GM11168 (cell line): ENCODE data around the gene TEKT5.
"Not testable (repeated sequence)": the region's sequence is repeated elsewhere in the genome, so short reads cannot be mapped to it uniquely, and the experiment has no call there.

Source experiments
- in situ Hi-C: fragments of 300-500 bp; cut with MboI; formaldehyde crosslinking; loops from one replicate; pipeline ENCODE4 v1.12.0; 2022; ENCODE audit warnings: low sequenced_read_pairs; ENCODE audit not compliant: unreplicated experiment

TEKT5 gene

DNA sequence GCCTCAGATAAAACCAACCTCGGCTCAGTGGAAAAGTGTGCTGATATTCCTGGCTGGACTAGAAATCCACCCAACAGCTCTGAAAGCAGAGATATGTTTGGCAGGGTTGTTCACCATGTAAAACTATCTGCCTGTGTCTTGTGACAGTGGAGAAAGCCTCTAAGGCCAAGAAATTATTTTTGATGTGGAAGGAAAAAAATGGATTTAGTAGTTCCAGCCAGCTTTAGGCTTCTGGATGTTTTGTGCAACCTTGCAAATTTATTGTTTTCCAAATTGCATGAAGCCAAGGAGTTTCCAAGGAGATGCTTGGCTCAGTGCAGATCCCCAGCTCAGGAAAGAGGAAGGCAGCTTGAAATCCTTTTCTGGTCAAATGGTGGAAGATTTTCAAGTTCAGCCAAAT lies 31.6 kb downstream of the TEKT5 start:
- in situ Hi-C loops = no loop called here

- in situ Hi-C loops = no loop called here
Measured at GRCh38 chr16:10662212-10662611, 32.5 kb downstream of the TEKT5 start.

- in situ Hi-C loops = no loop called here
Measured at GRCh38 chr16:10661737-10662136, 33.0 kb downstream of the TEKT5 start.

DNA sequence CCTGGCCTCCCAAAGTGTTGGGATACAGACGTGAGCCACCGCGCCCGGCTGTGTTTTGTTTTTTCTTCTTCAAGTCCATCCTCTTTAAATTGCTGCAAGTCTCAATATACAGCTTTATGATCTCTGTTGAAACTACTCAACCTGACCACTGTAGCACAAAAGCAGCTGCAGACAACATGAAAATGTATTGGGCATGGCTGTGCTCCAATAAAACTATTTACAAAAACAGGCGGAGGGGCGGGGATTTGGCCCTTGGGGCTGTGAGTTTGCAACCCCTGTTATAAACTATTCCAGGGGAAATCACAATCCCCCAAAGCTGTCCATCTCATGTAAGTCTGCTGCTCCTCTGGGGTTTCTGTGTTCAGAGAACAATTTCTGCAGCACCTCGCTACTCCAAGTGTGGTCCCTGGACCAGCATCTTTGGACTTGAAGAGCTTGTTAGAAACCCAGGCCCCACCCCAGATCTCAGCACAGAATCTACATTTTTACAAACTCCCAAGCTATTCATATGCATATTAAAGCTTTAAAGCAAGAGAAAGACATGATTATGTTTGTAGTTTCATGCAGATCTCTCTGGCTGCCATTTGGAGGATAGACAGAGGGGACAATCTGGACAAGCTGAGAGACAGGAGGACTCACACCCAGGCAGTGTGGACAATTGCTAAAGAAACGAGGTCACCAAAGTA lies 33.6 kb downstream of the TEKT5 start:
- in situ Hi-C loops = no loop called here

- in situ Hi-C loops = no loop called here
Measured at GRCh38 chr16:10658943-10659342, 35.8 kb downstream of the TEKT5 start.

DNA sequence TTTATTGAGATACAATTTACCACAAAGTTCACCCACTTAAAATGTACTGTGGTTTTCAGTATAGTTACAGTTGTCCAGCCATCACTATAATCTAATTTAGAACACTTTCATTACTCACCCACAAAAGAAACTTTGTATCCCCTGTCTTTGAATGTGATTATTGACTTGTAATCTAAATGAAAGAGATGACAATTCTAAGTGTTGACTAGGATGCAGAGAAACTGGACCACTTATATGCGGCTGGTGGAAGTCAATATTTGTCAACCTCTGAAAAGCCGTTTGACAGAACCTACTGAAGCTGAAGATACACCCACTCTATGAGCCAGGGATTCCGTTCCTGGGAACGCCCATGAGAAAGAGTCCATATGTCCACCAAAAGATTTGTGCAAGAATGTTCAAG lies 36.8 kb downstream of the TEKT5 start:
- in situ Hi-C loops = no loop called here

DNA sequence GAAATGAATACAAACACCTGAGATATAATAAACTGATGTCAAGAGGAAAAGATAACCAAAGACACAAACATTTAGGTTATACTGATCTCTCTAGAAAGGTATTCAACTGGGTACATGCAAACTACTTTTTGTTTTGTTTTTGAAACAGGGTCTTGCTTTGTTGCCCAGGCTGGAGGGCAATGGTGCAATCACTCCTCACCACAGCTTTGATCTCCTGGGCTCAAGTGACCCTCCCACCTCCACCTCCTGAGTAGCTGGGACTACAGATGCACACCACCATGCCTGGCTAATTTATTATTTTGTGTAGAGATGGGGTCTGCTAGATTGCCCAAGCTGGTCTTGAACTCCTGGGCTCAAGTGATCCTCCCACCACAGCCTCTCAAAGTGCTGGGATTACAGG lies 38.1 kb downstream of the TEKT5 start:
- in situ Hi-C loops = no loop called here

GRCh38 chr16:10655415-10655977 lies 39.2 kb downstream of the TEKT5 start:
- in situ Hi-C loops = no loop called here

DNA sequence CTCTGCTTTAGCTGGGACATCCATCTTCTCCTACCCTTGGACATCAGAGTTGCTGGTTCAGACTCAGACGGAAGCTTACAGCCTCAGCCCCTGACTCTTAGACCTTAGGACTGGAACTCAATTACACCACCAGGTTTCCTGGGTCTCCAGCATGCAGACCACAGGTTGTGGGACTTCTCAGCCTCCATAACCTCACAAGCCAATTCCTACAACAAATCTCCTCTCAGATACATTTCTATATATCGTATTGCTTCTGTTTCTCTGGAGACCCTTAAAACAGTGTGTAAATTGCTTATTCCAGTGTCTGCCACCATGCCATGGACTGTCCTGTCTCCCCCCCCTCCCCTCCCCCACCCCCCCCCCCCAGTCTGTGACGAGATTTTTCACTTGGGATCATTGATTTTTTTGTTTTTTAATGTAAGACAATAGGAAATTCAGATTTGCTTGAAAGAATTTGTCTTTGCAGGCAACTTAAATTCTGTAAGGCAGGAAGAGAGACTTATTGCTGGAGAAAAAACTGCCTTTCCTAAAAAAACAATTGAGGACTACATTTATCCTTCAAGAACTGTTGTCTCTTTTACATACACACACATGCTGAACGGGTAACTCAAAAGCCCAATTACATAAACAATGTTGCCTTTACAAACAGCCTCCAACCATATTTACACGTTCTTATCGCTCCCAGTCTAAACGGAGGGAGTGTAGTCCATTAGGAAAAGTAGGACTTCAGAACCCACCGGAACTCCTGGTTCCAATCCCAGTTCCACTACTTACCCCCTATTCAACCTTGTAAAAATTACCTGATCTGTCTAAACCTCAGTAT lies 39.9 kb downstream of the TEKT5 start:
- in situ Hi-C loops = no loop called here

GRCh38 chr16:10652730-10653590 lies 41.8 kb downstream of the TEKT5 start:
- in situ Hi-C loops = no loop called here

- in situ Hi-C loops = not testable (repeated sequence)
Measured at GRCh38 chr16:10649098-10649497, 45.6 kb downstream of the TEKT5 start.

GRCh38 chr16:10647721-10648296 lies 46.9 kb downstream of the TEKT5 start:
- in situ Hi-C loops = no loop called here

DNA sequence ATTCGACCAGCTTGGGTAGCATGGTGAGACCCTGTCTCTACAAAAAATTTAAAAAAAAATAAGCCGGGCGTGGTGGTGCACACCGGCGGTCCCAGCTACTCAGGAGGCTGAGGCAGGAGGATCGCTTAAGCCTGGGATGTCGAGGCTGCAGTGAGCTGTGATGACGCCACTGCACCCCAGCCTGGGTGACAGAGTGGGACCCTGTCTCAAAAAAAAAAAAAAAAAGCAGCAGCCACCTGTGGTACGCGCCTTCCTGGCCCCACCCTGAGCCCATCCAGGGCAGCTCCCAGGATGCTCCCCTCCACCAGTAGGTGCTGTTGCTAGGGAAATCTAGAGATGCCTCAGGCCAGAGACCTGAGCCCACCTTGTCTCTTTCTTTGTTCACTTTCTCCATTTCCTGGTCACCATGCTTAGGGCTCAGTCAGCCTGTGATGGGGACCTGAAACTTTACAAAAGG lies 47.4 kb downstream of the TEKT5 start:
- in situ Hi-C loops = no loop called here

DNA sequence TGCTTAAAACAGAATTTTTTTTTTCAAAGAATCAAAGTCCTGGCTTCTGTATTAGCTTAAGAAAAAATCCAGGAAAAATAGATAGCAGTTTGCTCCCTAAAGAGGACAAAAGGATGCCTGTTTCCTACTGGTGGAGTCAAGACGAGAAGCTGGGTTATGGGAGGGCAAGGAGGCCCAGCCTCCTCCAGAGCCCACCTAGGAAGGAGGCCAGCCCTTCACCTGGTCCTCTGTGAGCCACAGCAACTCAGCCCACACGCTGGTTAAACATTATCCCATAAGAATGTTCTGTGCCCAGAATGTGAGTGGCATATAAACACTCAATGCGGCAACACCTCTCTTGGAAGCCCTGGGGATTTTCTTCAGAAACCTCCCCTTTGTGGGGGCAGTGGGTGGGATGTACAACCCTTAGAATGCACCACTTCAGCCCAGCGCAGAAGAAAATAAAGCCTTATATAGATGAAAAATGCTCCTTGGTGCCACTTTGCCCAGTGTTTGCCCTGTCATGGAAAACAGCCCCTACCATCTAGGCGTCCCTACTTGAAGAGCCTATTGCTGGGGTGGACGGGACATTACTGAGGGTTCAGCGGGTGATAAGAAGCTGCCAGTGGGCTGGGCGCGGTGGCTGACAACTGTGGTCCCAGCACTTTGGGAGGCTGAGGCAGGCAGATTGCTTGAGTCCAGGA lies 48.0 kb downstream of the TEKT5 start:
- in situ Hi-C loops = no loop called here

DNA sequence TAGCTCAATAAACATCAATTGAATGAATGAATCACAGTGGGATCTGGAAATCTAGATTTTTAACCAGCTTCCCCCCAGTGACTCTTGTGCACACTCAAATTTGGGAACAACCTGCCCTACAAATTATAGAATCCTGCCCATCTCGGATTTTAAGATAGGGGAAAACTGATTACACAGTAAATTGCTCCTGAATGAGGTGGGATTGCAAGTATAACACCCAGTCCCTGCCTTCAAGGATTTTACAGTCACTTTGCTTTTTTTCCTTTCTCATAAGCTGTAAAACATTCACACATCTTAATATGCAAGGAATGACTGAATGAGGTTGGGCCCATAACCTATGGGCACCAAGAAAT lies 48.5 kb downstream of the TEKT5 start:
- in situ Hi-C loops = no loop called here

GRCh38 chr16:10644092-10644491 lies 50.6 kb downstream of the TEKT5 start:
- in situ Hi-C loops = no loop called here

DNA sequence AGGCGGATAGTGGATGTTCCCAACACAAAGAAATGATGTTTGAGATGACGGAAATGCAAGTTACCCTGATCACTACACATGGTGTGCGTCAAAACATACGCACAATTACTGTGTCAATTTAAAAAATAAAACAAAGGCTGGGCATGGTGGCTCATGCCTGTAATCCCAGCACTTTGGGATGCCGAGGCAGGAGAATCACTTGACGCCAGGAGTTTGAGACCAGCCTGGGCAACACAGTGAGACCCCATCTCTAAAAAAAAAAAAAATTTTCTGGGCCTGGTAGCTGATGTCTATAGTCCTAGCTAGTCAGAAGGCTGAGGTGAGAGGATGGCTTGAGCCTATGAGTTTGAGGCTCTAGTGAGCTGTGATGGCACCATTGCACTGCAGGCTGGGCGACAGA lies 51.8 kb downstream of the TEKT5 start:
- in situ Hi-C loops = no loop called here

- in situ Hi-C loops = no loop called here
Measured at GRCh38 chr16:10641953-10642949, 52.5 kb downstream of the TEKT5 start.
